T-cell (primary cell): ENCODE results near the gene LUZP1. TPM values are rescaled to one million over a fixed set of nuclear protein-coding genes. Genes with fewer than 3 reads are reported as not detected.

Experiments used
- ATAC-seq, 4 experiments: fragments of 200-7000 bp in 3 of 4; fragments of 150-1000 bp in 1 of 4; cut with Tn5 transposase; replicated peaks in 1 of 4; 1 replicate in 3 of 4; 2 replicates in 1 of 4; pipeline ENCODE4 v1.10.0; 2021; ENCODE audit warnings: moderate library complexity in 3 of 4, mild to moderate bottlenecking in 2 of 4, moderate number of reproducible peaks in 1 of 4
- CTCF ChIA-PET, 2 donors: fragments of 300-600 bp; sonication (Branson Sonifier 250); formaldehyde crosslinking; loops; one replicate each; lab custom pipeline; 2022; ENCODE audit warnings: antibody characterized with exemption in 2 of 2; lab: Charles Lee
- POLR2A ChIA-PET, 2 donors: fragments of 300-600 bp; sonication (Branson Sonifier 250); formaldehyde crosslinking; loops; one replicate each; lab custom pipeline; 2022; ENCODE audit warnings: antibody characterized with exemption in 2 of 2; lab: Charles Lee
- DNase-seq, 35 experiments: peaks; one replicate each; pipeline versions ENCODE4 v3.0.0 to v3.0.0-alpha.2; 2013 to 2023
- H3K27ac ChIP-seq: one replicate; pipeline ENCODE4 v1.5.1; 2013; ENCODE audit warnings: low read length
- H3K27me3 ChIP-seq, 2 experiments: replicated peaks in 1 of 2; 1 replicate in 1 of 2; 2 replicates in 1 of 2; pipeline versions ENCODE4 v1.6.1 to v1.7.0; 2013; ENCODE audit warnings: low read length in 1 of 2, mixed read lengths in 1 of 2; ENCODE audit not compliant: control insufficient read depth in 2 of 2, insufficient read depth in 2 of 2; ENCODE audit errors: extremely low read depth in 1 of 2
- H3K36me3 ChIP-seq, 2 donors: 1 replicate in 1 of 2; 2 replicates in 1 of 2; pipeline versions ENCODE4 v1.6.1 to v1.7.0; 2013; ENCODE audit warnings: low read length in 1 of 2; ENCODE audit not compliant: control insufficient read depth in 2 of 2, insufficient read depth in 1 of 2; ENCODE audit errors: extremely low read depth in 1 of 2
- H3K4me1 ChIP-seq, 2 experiments: 1 replicate in 1 of 2; 2 replicates in 1 of 2; pipeline versions ENCODE4 v1.6.1 to v1.7.0; 2013; ENCODE audit warnings: low read length in 2 of 2, mixed read lengths in 1 of 2; ENCODE audit not compliant: insufficient read depth in 2 of 2, control insufficient read depth in 1 of 2; ENCODE audit errors: extremely low read depth in 1 of 2
- H3K4me3 ChIP-seq, 2 donors: 1 replicate in 1 of 2; 2 replicates in 1 of 2; pipeline versions ENCODE4 v1.5.1 to v1.7.0; 2013; ENCODE audit warnings: mild to moderate bottlenecking in 2 of 2, low read length in 1 of 2, moderate library complexity in 1 of 2; ENCODE audit not compliant: control insufficient read depth in 1 of 2; ENCODE audit errors: extremely low read depth in 1 of 2
- H3K9me3 ChIP-seq: 2 replicates; pipeline ENCODE4 v1.7.0; 2013
- H3K27ac Mint-ChIP-seq, 2 donors: one replicate each; pipeline ENCODE4 v1.8.0; 2020 to 2021; ENCODE audit warnings: mild to moderate bottlenecking in 2 of 2, mixed read lengths in 2 of 2
- H3K27me3 Mint-ChIP-seq, 2 donors: one replicate each; pipeline ENCODE4 v1.8.0; 2021 to 2022; ENCODE audit warnings: mixed read lengths in 2 of 2
- H3K36me3 Mint-ChIP-seq: one replicate; pipeline ENCODE4 v1.8.0; 2021; ENCODE audit warnings: mixed read lengths
- H3K4me1 Mint-ChIP-seq, 3 donors: one replicate each; pipeline ENCODE4 v1.8.0; 2020 to 2022; ENCODE audit warnings: mixed read lengths in 3 of 3, mild to moderate bottlenecking in 1 of 3
- H3K4me3 Mint-ChIP-seq, 3 donors: one replicate each; pipeline ENCODE4 v1.8.0; 2020 to 2022; ENCODE audit warnings: mild to moderate bottlenecking in 3 of 3, mixed read lengths in 3 of 3, moderate library complexity in 3 of 3
- H3K9me3 Mint-ChIP-seq, 3 donors: one replicate each; pipeline ENCODE4 v1.8.0; 2020 to 2022; ENCODE audit warnings: mixed read lengths in 3 of 3
- WGBS: methylation state at CpG from one replicate; pipeline ENCODE4 v1.1.5; 2013; ENCODE audit warnings: missing lambda C conversion rate; ENCODE audit not compliant: insufficient coverage; 5-methylcytosine and 5-hydroxymethylcytosine counted together
- total RNA-seq, 35 experiments: library from RNA in 6 of 35; stranded (reverse) in 6 of 35; fragments of 120-200 nt in 1 of 35; gene quantifications; one replicate each; pipeline versions ENCODE4 v1.2.1 to v1.2.4 and lab custom pipeline; 2013 to 2026

LUZP1 gene
- total RNA-seq, 5 donors from 2014 or later (not counting 1 experiment from before 2014, with no cell fraction given): 18.8 to 24.8 (median 19.7) TPM

GRCh38 chr1:23156940-23157339 is 11.7 kb downstream of the LUZP1 start:
- Mint-ChIP-seq H3K27me3 (no peaks in the 10 kb centered on the region), H3K9me3 (no peaks in the 10 kb centered on the region), H3K36me3 (peaks cover 5% of the 10 kb centered on the region), H3K4me1 (peaks cover 25 to 33% (median 28%) of the 10 kb centered on the region in 3 donors), H3K4me3 (no peak overlapping the region), H3K27ac (no peak overlapping the region)
- ATAC-seq: no peak
- no peak for DNase-seq
- whole genome bisulfite sequencing: 100% methylated on average over 2 of the region's 4 CpGs
- no peaks in the 10 kb centered on the region for H3K4me1 ChIP-seq
- H3K27me3 ChIP-seq: no peaks in the 10 kb centered on the region
- ChIA-PET CTCF (no interaction called here), POLR2A (no interaction called here)
- H3K4me3 ChIP-seq: no peak overlapping the region
- H3K36me3 ChIP-seq: no peaks in the 10 kb centered on the region
- no peaks in the 10 kb centered on the region for H3K9me3 ChIP-seq
- H3K27ac ChIP-seq: no peak overlapping the region

- ATAC-seq (no peak), DNase-seq (no peak)
- H3K36me3 ChIP-seq: no peaks in the 10 kb centered on the region
- 100% methylated on average over 1 of the region's 1 CpG for WGBS
- Mint-ChIP-seq H3K27ac (no peak overlapping the region), H3K9me3 (no peaks in the 10 kb centered on the region), H3K36me3 (peaks cover 3% of the 10 kb centered on the region), H3K27me3 (no peaks in the 10 kb centered on the region), H3K4me3 (no peak overlapping the region), H3K4me1 (peaks cover 30 to 50% (median 40%) of the 10 kb centered on the region in 3 donors)
- peaks cover 3 to 6% of the 10 kb centered on the region in 2 experiments for H3K4me1 ChIP-seq
- H3K9me3 ChIP-seq: no peaks in the 10 kb centered on the region
- CTCF ChIA-PET: no interaction called here
- H3K4me3 ChIP-seq: no peak overlapping the region
- no peak overlapping the region for H3K27ac ChIP-seq
- POLR2A ChIA-PET: no interaction called here
- H3K27me3 ChIP-seq: no peaks in the 10 kb centered on the region
Measured at GRCh38 chr1:23152966-23153684, 15.5 kb downstream of the LUZP1 start.

- no peak for DNase-seq
- H3K9me3 ChIP-seq: no peaks in the 10 kb centered on the region
- Mint-ChIP-seq H3K27me3 (no peaks in the 10 kb centered on the region), H3K4me3 (no peak overlapping the region), H3K27ac (no peak overlapping the region), H3K9me3 (no peaks in the 10 kb centered on the region), H3K36me3 (peaks cover 3% of the 10 kb centered on the region), H3K4me1 (peaks cover 36 to 49% (median 39%) of the 10 kb centered on the region in 3 donors)
- H3K4me1 ChIP-seq: peaks cover 3 to 8% of the 10 kb centered on the region in 2 experiments
- H3K27me3 ChIP-seq: no peaks in the 10 kb centered on the region
- WGBS: 100% methylated on average over 1 of the region's 5 CpGs
- H3K4me3 ChIP-seq: no peak overlapping the region
- H3K27ac ChIP-seq: no peak overlapping the region
- CTCF ChIA-PET: interaction anchor here in 1 of 2 donors (0.5 kb wide), 1 partner anchor 11 kb away, joined by 4 read pairs; no protein-coding TSS in a partner anchor
- POLR2A ChIA-PET: interaction anchor here in 1 of 2 donors (0.6 kb wide), 1 partner anchor 38 kb away, joined by 3 read pairs; no protein-coding TSS in a partner anchor
- H3K36me3 ChIP-seq: no peaks in the 10 kb centered on the region
- no peak for ATAC-seq
Measured at GRCh38 chr1:23150742-23151141, 17.9 kb downstream of the LUZP1 start.

DNA sequence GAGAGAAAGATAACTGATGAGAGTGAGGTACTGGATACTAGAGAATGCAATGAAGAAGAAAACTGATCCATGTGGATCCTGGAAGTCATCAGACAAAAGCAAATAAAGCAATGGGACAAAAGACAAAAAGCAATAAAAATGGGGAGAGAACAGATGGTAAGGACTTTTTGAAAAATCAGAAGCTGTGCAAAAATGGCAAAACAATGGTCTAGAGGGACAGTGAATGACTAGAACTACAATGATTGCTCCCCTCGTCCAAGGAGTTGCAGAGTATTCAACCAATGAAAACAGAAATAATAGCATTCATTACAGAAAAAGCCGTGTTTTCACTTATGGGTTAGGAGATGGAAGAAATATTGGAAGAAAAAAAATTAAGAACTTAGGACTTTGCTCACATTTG is 18.5 kb downstream of the LUZP1 start:
- no peaks in the 10 kb centered on the region for H3K27me3 ChIP-seq
- no peaks in the 10 kb centered on the region for H3K36me3 ChIP-seq
- ChIA-PET POLR2A (interaction anchor here in 1 of 2 donors (0.6 kb wide), 1 partner anchor 38 kb away, joined by 3 read pairs; no protein-coding TSS in a partner anchor), CTCF (interaction anchor here in 1 of 2 donors (0.6 to 0.7 kb wide), 3 partner anchors 49 to 110 kb away, joined by 3 to 4 read pairs (median 3); no protein-coding TSS in a partner anchor)
- H3K4me1 ChIP-seq: peaks cover 3 to 8% of the 10 kb centered on the region in 2 experiments
- no peak overlapping the region for H3K4me3 Mint-ChIP-seq
- WGBS: no CpG with 5 or more reads among the region's 2 CpGs
- no peaks in the 10 kb centered on the region for H3K27me3 Mint-ChIP-seq
- no peaks in the 10 kb centered on the region for H3K9me3 ChIP-seq
- peaks cover 3% of the 10 kb centered on the region for H3K36me3 Mint-ChIP-seq
- ATAC-seq (no peak), DNase-seq (no peak)
- H3K4me3 ChIP-seq: no peak overlapping the region
- peaks cover 36 to 44% (median 39%) of the 10 kb centered on the region in 3 donors for H3K4me1 Mint-ChIP-seq
- peak overlapping the region in 1 of 2 donors; percentile 9 for H3K27ac Mint-ChIP-seq
- H3K27ac ChIP-seq: no peak overlapping the region
- no peaks in the 10 kb centered on the region for H3K9me3 Mint-ChIP-seq

- ChIA-PET POLR2A (no interaction called here), CTCF (no interaction called here)
- no peaks in the 10 kb centered on the region for H3K9me3 Mint-ChIP-seq
- peaks cover 3 to 8% of the 10 kb centered on the region in 2 experiments for H3K4me1 ChIP-seq
- H3K4me3 Mint-ChIP-seq: no peak overlapping the region
- no CpG with 5 or more reads among the region's 1 CpG for WGBS
- no peaks in the 10 kb centered on the region for H3K36me3 ChIP-seq
- no peak for DNase-seq
- no peak overlapping the region for H3K4me3 ChIP-seq
- H3K36me3 Mint-ChIP-seq: no peaks in the 10 kb centered on the region
- H3K27ac Mint-ChIP-seq: peak overlapping the region; percentile 6 to 13
- no peaks in the 10 kb centered on the region for H3K27me3 Mint-ChIP-seq
- no peaks in the 10 kb centered on the region for H3K9me3 ChIP-seq
- no peak for ATAC-seq
- peaks cover 31 to 47% (median 44%) of the 10 kb centered on the region in 3 donors for H3K4me1 Mint-ChIP-seq
- H3K27me3 ChIP-seq: no peaks in the 10 kb centered on the region
- H3K27ac ChIP-seq: no peak overlapping the region
Measured at GRCh38 chr1:23149114-23149513, 19.5 kb downstream of the LUZP1 start.

DNA sequence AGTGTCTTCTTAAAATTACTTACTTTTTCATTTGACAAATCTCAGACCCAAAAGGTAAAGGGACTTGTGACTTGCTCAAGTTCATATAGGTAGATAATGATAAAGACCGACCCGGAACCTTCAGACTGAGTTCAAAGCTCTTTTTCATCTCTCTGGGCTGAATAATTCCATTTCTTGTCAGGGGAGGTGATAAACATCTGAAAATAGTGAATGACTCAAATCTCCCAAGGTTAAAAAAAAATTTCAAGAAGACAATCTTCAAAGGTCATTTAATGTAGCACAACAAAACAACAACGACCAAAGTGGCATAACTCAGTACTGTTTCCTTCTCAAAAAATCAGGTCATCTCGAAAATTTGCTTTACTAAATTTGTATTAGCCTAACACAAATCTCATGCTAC is 20.6 kb downstream of the LUZP1 start:
- H3K36me3 Mint-ChIP-seq: no peaks in the 10 kb centered on the region
- H3K4me1 Mint-ChIP-seq: peaks cover 31 to 41% (median 40%) of the 10 kb centered on the region in 3 donors
- peak overlapping the region; percentile 83 to 84 for H3K27ac Mint-ChIP-seq
- peak overlapping the region; percentile 6 to 59 (median 46) for H3K4me3 Mint-ChIP-seq
- H3K27me3 Mint-ChIP-seq: no peaks in the 10 kb centered on the region
- Histone ChIP-seq H3K4me3 (no peak overlapping the region), H3K9me3 (no peaks in the 10 kb centered on the region), H3K27ac (no peak overlapping the region), H3K27me3 (no peaks in the 10 kb centered on the region), H3K36me3 (no peaks in the 10 kb centered on the region), H3K4me1 (peaks cover 3 to 8% of the 10 kb centered on the region in 2 experiments)
- H3K9me3 Mint-ChIP-seq: no peaks in the 10 kb centered on the region
- 13% methylated on average over 1 of the region's 4 CpGs for WGBS
- DNase-seq (peak in 1 of 35 experiments; percentile 19), ATAC-seq (peak; percentile 44 to 84 (median 72))
- CTCF ChIA-PET: interaction anchor here (0.5 to 1.5 kb wide), 7 partner anchors 11 to 49 kb away, joined by 3 to 7 read pairs (median 4); partner anchors contain the start of gene LUZP1 (in 1 of the 2)
- POLR2A ChIA-PET: interaction anchor here (0.6 kb wide), 2 partner anchors 24 to 37 kb away, joined by 3 to 5 read pairs; no protein-coding TSS in a partner anchor
